GM23248 (cell line): ENCODE measurements around the gene SPEM2.

ENCODE experiments used
- EZH2 ChIP-seq: fragments of 200-600 bp; sonication (generic); IDR thresholded peaks from 2 replicates; pipeline ENCODE4 v1.6.1; 2018; ENCODE audit warnings: antibody characterized with exemption, mild to moderate bottlenecking; ENCODE audit not compliant: insufficient read depth, poor library complexity, severe bottlenecking
- EZH2phosphoT487 ChIP-seq: fragments of 200-600 bp; sonication (generic); IDR thresholded peaks from 2 replicates; pipeline ENCODE4 v1.6.1; 2018; ENCODE audit warnings: antibody characterized with exemption, moderate library complexity, mild to moderate bottlenecking, low read depth; ENCODE audit not compliant: insufficient read depth

- TF ChIP-seq EZH2 (no peak), EZH2phosphoT487 (no peak)
Observed at GRCh38 chr17:7442142-7442541, 16.7 kb downstream of the SPEM2 start.
